ENCODE measurements around the gene PTPRN. TPM values are rescaled to one million over a fixed set of nuclear protein-coding genes. Genes with fewer than 3 reads are reported as not detected.

PTPRN gene
- total and polyA plus RNA-seq, 10 of the 15 experiments (the other 5 are each of a cell fraction or from before 2014, with no cell fraction given) = 0.28 to 0.69 TPM; not detected in 8

- H3K4me2 ChIP-seq (ENCODE audit: control insufficient read depth, insufficient read depth) = no peak overlapping the region
- ChIA-PET POLR2A (no interaction called here), RAD21 (ENCODE audit: unreplicated experiment) (no interaction called here), SMC1A (ENCODE audit: uncharacterized antibody, unreplicated experiment) (no interaction called here), CTCF (interaction anchor here (0.9 to 3.7 kb wide), 3 partner anchors 12 to 101 kb away, joined by 3 to 18 read pairs (median 4); no protein-coding TSS in a partner anchor)
- no peak overlapping the region for H3K27ac ChIP-seq (ENCODE audit: control insufficient read depth, insufficient read depth)
- BruUV-seq (replicated peaks) = no TSS peak
- no peaks in the 10 kb centered on the region for H3K9me3 ChIP-seq (replicated peaks; ENCODE audit: control insufficient read depth, insufficient read depth, low read length)
- no peak overlapping the region for H3K4me3 ChIP-seq
- DNase-seq (ENCODE audit: low read depth, low spot score) = no peak
- no peak for ATAC-seq
- no peak overlapping the region for H3K9ac ChIP-seq (ENCODE audit: control insufficient read depth, insufficient read depth, low read length)
- intact Hi-C loops (cut with micrococcal nuclease; ENCODE audit: unreplicated experiment) = no loop called here
- no peaks in the 10 kb centered on the region for H3K4me1 ChIP-seq (ENCODE audit: control insufficient read depth, insufficient read depth, low read length)
- H2AFZ ChIP-seq (ENCODE audit: control insufficient read depth, low read depth, low read length) = no peak overlapping the region
- no peaks in the 10 kb centered on the region for H4K20me1 ChIP-seq (ENCODE audit: control insufficient read depth, insufficient read depth)
- H3K36me3 ChIP-seq (ENCODE audit: control insufficient read depth in 2 of 2, insufficient read depth in 2 of 2, low read length in 1 of 2) = no peaks in the 10 kb centered on the region
- no peak for TF ChIP-seq HDAC2 (IDR thresholded peaks at IDR 0.05)
- no peak for TF ChIP-seq CHD2 (IDR thresholded peaks at IDR 0.05; ENCODE audit: borderline replicate concordance, low read depth, low read length)
- no peak for TF ChIP-seq SIX5 (IDR thresholded peaks at IDR 0.05; ENCODE audit: low read depth, low read length, severe bottlenecking)
- TF ChIP-seq ZBTB33 (IDR thresholded peaks at IDR 0.05) = no peak
- TF ChIP-seq ZNF622 (IDR thresholded peaks at IDR 0.05) = no peak
- TF ChIP-seq CBX5 (IDR thresholded peaks at IDR 0.05; ENCODE audit: low read depth) = no peak
- TF ChIP-seq TAF1 (IDR thresholded peaks at IDR 0.05; ENCODE audit: borderline replicate concordance, low read depth, low read length) = no peak
- TF ChIP-seq BCL3 (IDR thresholded peaks at IDR 0.05; ENCODE audit: borderline replicate concordance, insufficient read depth, low read depth, low read length, poor library complexity, severe bottlenecking) = no peak
- no peak for TF ChIP-seq ETV6 (conservative IDR thresholded peaks at IDR 0.05 in 1 of 2, IDR thresholded peaks at IDR 0.05 in 1 of 2; ENCODE audit: borderline replicate concordance in 1 of 2, low read depth in 1 of 2)
- TF ChIP-seq IRF5 (IDR thresholded peaks at IDR 0.05; ENCODE audit: borderline replicate concordance) = no peak
- TF ChIP-seq NFYB (IDR thresholded peaks at IDR 0.05; ENCODE audit: insufficient read depth, low read depth, low read length) = no peak
- no peak for TF ChIP-seq ZZZ3 (IDR thresholded peaks at IDR 0.05; ENCODE audit: control insufficient read depth, insufficient read length, low read depth)
- no peak for TF ChIP-seq SIN3A (IDR thresholded peaks at IDR 0.05; ENCODE audit: low read depth, low read length)
- no peak for TF ChIP-seq SRF (IDR thresholded peaks at IDR 0.05; ENCODE audit: low read depth in 2 of 2, low read length in 2 of 2)
- no peak for FAIRE-seq
- WGBS (ENCODE audit: insufficient coverage, insufficient replicate concordance, low lambda C conversion rate, missing lambda C conversion rate) = 0% methylated on average over 4 of the region's 4 CpGs
- in situ Hi-C loops (cut with MboI) = no loop called here
- H3K79me2 ChIP-seq (ENCODE audit: control insufficient read depth, insufficient read depth, low read length) = no peaks in the 10 kb centered on the region
- peaks cover 0 to 2% of the 10 kb centered on the region in 2 experiments; a peak in 2 of 4 replicates for H3K27me3 ChIP-seq (replicated peaks in 1 of 2; ENCODE audit: control insufficient read depth in 2 of 2, insufficient read depth in 2 of 2, low read length in 1 of 2)
Measured at GRCh38 chr2:219350710-219351221, 41.6 kb upstream of the PTPRN start.

Data from GM12878 (cell line).